GM06990 (cell line): ENCODE measurements around the gene HSPB3.
"Not testable (repeated sequence)": the region's sequence is repeated elsewhere in the genome, so short reads cannot be mapped to it uniquely, and the experiment has no call there.

Experiments used
- DNase-seq: peaks from one replicate; pipeline ENCODE4 v3.0.0-alpha.2; 2011; ENCODE audit not compliant: insufficient read length; ENCODE audit errors: extremely low read depth
- H3K27me3 ChIP-seq: replicated peaks from 2 replicates; pipeline ENCODE4 v1.6.0; 2011; ENCODE audit warnings: low read length; ENCODE audit not compliant: control insufficient read depth, insufficient read depth
- H3K36me3 ChIP-seq: 2 replicates; pipeline ENCODE4 v1.5.1; 2011; ENCODE audit warnings: low read length; ENCODE audit not compliant: control insufficient read depth, insufficient read depth
- H3K4me3 ChIP-seq: replicated peaks from 2 replicates; pipeline ENCODE4 v1.5.1; 2011; ENCODE audit warnings: low read depth, mild to moderate bottlenecking, control low read depth, low read length
- CTCF ChIP-seq: IDR thresholded peaks from 2 replicates; pipeline ENCODE4 v1.5.1; 2011; ENCODE audit warnings: low read length, control low read depth, mild to moderate bottlenecking, inconsistent platforms; ENCODE audit not compliant: insufficient read depth, poor library complexity, severe bottlenecking

The HSPB3 gene

GRCh38 chr5:54480296-54480695 lies 24.8 kb downstream of the HSPB3 start:
- H3K36me3 ChIP-seq, result no peaks in the 10 kb centered on the region
- no peak for DNase-seq
- no peak for TF ChIP-seq CTCF
- H3K27me3 ChIP-seq, result no peaks in the 10 kb centered on the region
- no peak overlapping the region for H3K4me3 ChIP-seq

GRCh38 chr5:54484219-54484894 lies 28.9 kb downstream of the HSPB3 start:
- TF ChIP-seq CTCF, result no peak
- no peaks in the 10 kb centered on the region for H3K36me3 ChIP-seq
- no peak for DNase-seq
- no peaks in the 10 kb centered on the region for H3K27me3 ChIP-seq
- H3K4me3 ChIP-seq, result no peak overlapping the region

- not testable (repeated sequence) for H3K36me3 ChIP-seq, H3K27me3 ChIP-seq, H3K4me3 ChIP-seq, DNase-seq
These were observed 30.2 kb downstream of the HSPB3 start for GRCh38 chr5:54485659-54486058.

- H3K4me3 ChIP-seq, H3K27me3 ChIP-seq, H3K36me3 ChIP-seq, DNase-seq: not testable (repeated sequence)
These were observed 34.1 kb downstream of the HSPB3 start for GRCh38 chr5:54489648-54489979.

- Histone ChIP-seq H3K4me3 (no peak overlapping the region), H3K27me3 (no peaks in the 10 kb centered on the region; the same call in 1 of the 2 replicates), H3K36me3 (no peaks in the 10 kb centered on the region)
- no peak for TF ChIP-seq CTCF
- DNase-seq, result no peak
These were observed 35.8 kb downstream of the HSPB3 start for GRCh38 chr5:54491326-54491725.

GRCh38 chr5:54492178-54492577 lies 36.7 kb downstream of the HSPB3 start:
- Histone ChIP-seq H3K36me3 (no peaks in the 10 kb centered on the region), H3K4me3 (no peak overlapping the region), H3K27me3 (no peaks in the 10 kb centered on the region; the same call in 1 of the 2 replicates)
- no peak for TF ChIP-seq CTCF
- DNase-seq, result no peak

GRCh38 chr5:54495027-54495426 lies 39.5 kb downstream of the HSPB3 start:
- Histone ChIP-seq H3K4me3 (no peak overlapping the region), H3K36me3 (no peaks in the 10 kb centered on the region), H3K27me3 (no peaks in the 10 kb centered on the region; the same call in 1 of the 2 replicates)
- DNase-seq, result no peak
- no peak for TF ChIP-seq CTCF
